Fibroblast of lung (primary cell): Measurements from ENCODE around the gene SMAD3. TPM values are rescaled to one million over a fixed set of nuclear protein-coding genes. Genes with fewer than 3 reads are reported as not detected.
A peak's percentile ranks its signal among the peaks of the same experiment; 100 is the strongest.

Source experiments
- DNase-seq, 2 donors: peaks; one replicate each; pipeline versions ENCODE4 v3.0.0 to v3.0.0-alpha.2; 2010; ENCODE audit warnings: low read depth in 2 of 2
- H2AFZ ChIP-seq: 2 replicates; pipeline ENCODE4 v1.5.1; 2012; ENCODE audit warnings: low read length, control low read depth, inconsistent platforms
- H3K27ac ChIP-seq: 2 replicates; pipeline ENCODE4 v1.5.1; 2011; ENCODE audit warnings: low read length, control low read depth; ENCODE audit not compliant: insufficient read depth
- H3K27me3 ChIP-seq: 2 replicates; pipeline ENCODE4 v1.5.1; 2011; ENCODE audit warnings: mild to moderate bottlenecking, low read length; ENCODE audit not compliant: control insufficient read depth, insufficient read depth
- H3K36me3 ChIP-seq: 2 replicates; pipeline ENCODE4 v1.5.1; 2011; ENCODE audit warnings: low read length; ENCODE audit not compliant: control insufficient read depth, insufficient read depth
- H3K4me1 ChIP-seq: 2 replicates; pipeline ENCODE4 v1.5.1; 2011; ENCODE audit warnings: low read length; ENCODE audit not compliant: control insufficient read depth, insufficient read depth; ENCODE audit errors: extremely low read depth
- H3K4me2 ChIP-seq: 2 replicates; pipeline ENCODE4 v1.5.1; 2011; ENCODE audit warnings: low read length, control low read depth; ENCODE audit not compliant: insufficient read depth; ENCODE audit errors: extremely low read depth
- H3K4me3 ChIP-seq, 4 experiments: fragments of 200-600 bp in 1 of 4; sonication (generic) in 1 of 4; replicated peaks in 1 of 4; 2 replicates each; pipeline ENCODE4 v1.5.1; 2011 to 2016; ENCODE audit warnings: low read length in 4 of 4, low read depth in 3 of 4, mild to moderate bottlenecking in 3 of 4, control low read depth in 2 of 4, inconsistent platforms in 1 of 4, mixed read lengths in 1 of 4; ENCODE audit not compliant: insufficient read depth in 1 of 4; ENCODE audit errors: control extremely low read depth in 1 of 4
- H3K79me2 ChIP-seq: 2 replicates; pipeline ENCODE4 v1.5.1; 2012; ENCODE audit warnings: mild to moderate bottlenecking, low read length, inconsistent platforms; ENCODE audit not compliant: control insufficient read depth, insufficient read depth
- H3K9ac ChIP-seq: 2 replicates; pipeline ENCODE4 v1.5.1; 2011; ENCODE audit warnings: mild to moderate bottlenecking, low read length, control low read depth; ENCODE audit not compliant: insufficient read depth
- H3K9me3 ChIP-seq: 2 replicates; pipeline ENCODE4 v1.5.1; 2012; ENCODE audit warnings: low read depth, low read length; ENCODE audit not compliant: control insufficient read depth, insufficient read depth
- H4K20me1 ChIP-seq: 2 replicates; pipeline ENCODE4 v1.5.1; 2011; ENCODE audit warnings: low read length; ENCODE audit not compliant: control insufficient read depth, insufficient read depth; ENCODE audit errors: extremely low read depth
- CTCF ChIP-seq, 2 donors: IDR thresholded peaks in 1 of 2; conservative IDR thresholded peaks in 1 of 2; 1 replicate in 1 of 2; 2 replicates in 1 of 2; pipeline ENCODE4 v1.5.1; 2011 to 2012; ENCODE audit warnings: low read length in 2 of 2, control low read depth in 1 of 2, inconsistent platforms in 1 of 2, low read depth in 1 of 2, mild to moderate bottlenecking in 1 of 2
- EZH2 ChIP-seq: IDR thresholded peaks from 2 replicates; pipeline ENCODE4 v1.5.1; 2012; ENCODE audit warnings: low read length, control low read depth, mild to moderate bottlenecking; ENCODE audit errors: missing control alignments
- polyA plus RNA-seq, 2 donors: library from polyadenylated mRNA; depleted of rRNA in 1 of 2; stranded (reverse) in 1 of 2; unstranded in 1 of 2; fragments of >200 nt; gene quantifications; 2 replicates each; pipeline ENCODE4 v1.2.1, GENCODE V29; 2011 to 2012; ENCODE audit warnings: missing spikeins in 1 of 2
- total RNA-seq: library from RNA; depleted of rRNA; stranded (reverse); fragments of >200 nt; gene quantifications from 2 replicates; pipeline ENCODE4 v1.2.1, GENCODE V29; 2014

The SMAD3 gene
- total and polyA plus RNA-seq, 2 donors (not counting 1 experiment from before 2014, with no cell fraction given) = 69.9 to 173 TPM

- H3K36me3 ChIP-seq = peaks cover 26% of the 10 kb centered on the region
- H3K4me2 ChIP-seq = no peak overlapping the region
- H3K9me3 ChIP-seq = no peaks in the 10 kb centered on the region
- TF ChIP-seq EZH2 = no peak
- peaks cover 88% of the 10 kb centered on the region for H3K4me1 ChIP-seq
- no peaks in the 10 kb centered on the region for H4K20me1 ChIP-seq
- H3K79me2 ChIP-seq = peaks cover 94% of the 10 kb centered on the region
- no peak overlapping the region for H2AFZ ChIP-seq
- DNase-seq = no peak
- peak overlapping the region; percentile 88 for H3K27ac ChIP-seq
- no peaks in the 10 kb centered on the region for H3K27me3 ChIP-seq
- no peak overlapping the region for H3K4me3 ChIP-seq
- no peak overlapping the region for H3K9ac ChIP-seq
These were observed 66.9 kb downstream of the SMAD3 start for GRCh38 chr15:67132276-67132675.

GRCh38 chr15:67133026-67133425 is 67.6 kb downstream of the SMAD3 start:
- Histone ChIP-seq H2AFZ (no peak overlapping the region), H4K20me1 (no peaks in the 10 kb centered on the region), H3K27ac (peak overlapping the region; percentile 88)

GRCh38 chr15:67133738-67134066 is 68.3 kb downstream of the SMAD3 start:
- peaks cover 84% of the 10 kb centered on the region for H3K4me1 ChIP-seq
- no peak for TF ChIP-seq EZH2
- TF ChIP-seq CTCF (conservative IDR thresholded peaks at IDR 0.05 in 1 of 2, IDR thresholded peaks at IDR 0.05 in 1 of 2; ENCODE audit: low read depth in 1 of 2, low read length in 2 of 2) = no peak
- peaks cover 24% of the 10 kb centered on the region for H3K36me3 ChIP-seq
- H3K4me3 ChIP-seq = no peak overlapping the region
- H2AFZ ChIP-seq = no peak overlapping the region
- H3K27me3 ChIP-seq = no peaks in the 10 kb centered on the region
- H3K9me3 ChIP-seq = no peaks in the 10 kb centered on the region
- no peak for DNase-seq
- H3K4me2 ChIP-seq = peak overlapping the region; percentile 42
- H4K20me1 ChIP-seq = no peaks in the 10 kb centered on the region
- peak overlapping the region; percentile 88 for H3K27ac ChIP-seq
- peaks cover 96% of the 10 kb centered on the region for H3K79me2 ChIP-seq
- peak overlapping the region; percentile 21 for H3K9ac ChIP-seq

More at GRCh38 chr15:67133026-67133425, 67.6 kb downstream of the SMAD3 start:
- peaks cover 25% of the 10 kb centered on the region for H3K36me3 ChIP-seq
- no peaks in the 10 kb centered on the region for H3K9me3 ChIP-seq
- no peak overlapping the region for H3K4me3 ChIP-seq
- H3K79me2 ChIP-seq = peaks cover 96% of the 10 kb centered on the region
- peak overlapping the region; percentile 5 for H3K4me2 ChIP-seq
- TF ChIP-seq CTCF (conservative IDR thresholded peaks at IDR 0.05 in 1 of 2, IDR thresholded peaks at IDR 0.05 in 1 of 2; ENCODE audit: low read depth in 1 of 2, low read length in 2 of 2) (no peak), EZH2 (no peak)
- H3K9ac ChIP-seq = peak overlapping the region; percentile 33
- no peak for DNase-seq
- H3K4me1 ChIP-seq = peaks cover 89% of the 10 kb centered on the region
- no peaks in the 10 kb centered on the region for H3K27me3 ChIP-seq
